ENCODE data around the gene FGF11. TPM values are rescaled to one million over a fixed set of nuclear protein-coding genes. Genes with fewer than 3 reads are reported as not detected.

FGF11 gene
- total RNA-seq, 1 donor: 3.9 TPM

- peak; percentile 15 for TF ChIP-seq CTCF (IDR thresholded peaks at IDR 0.05; ENCODE audit: insufficient read depth, low read depth, low read length)
- peak overlapping the region; percentile 62 for H3K4me3 ChIP-seq (ENCODE audit: low read depth, low read length)
- no peak for DNase-seq (ENCODE audit: low read depth)
These were observed 45.6 kb downstream of the FGF11 start for GRCh38 chr17:7484919-7485377.

- H3K4me3 ChIP-seq (ENCODE audit: low read depth, low read length): peak overlapping the region; percentile 62
- DNase-seq (ENCODE audit: low read depth): peak; percentile 66
- TF ChIP-seq CTCF (IDR thresholded peaks at IDR 0.05; ENCODE audit: insufficient read depth, low read depth, low read length): no peak
These were observed 46.9 kb downstream of the FGF11 start for GRCh38 chr17:7486181-7486580.

- H3K4me3 ChIP-seq (ENCODE audit: low read depth, low read length): no peak overlapping the region
- DNase-seq (ENCODE audit: low read depth): no peak
- no peak for TF ChIP-seq CTCF (IDR thresholded peaks at IDR 0.05; ENCODE audit: insufficient read depth, low read depth, low read length)
These were observed 50.8 kb downstream of the FGF11 start for GRCh38 chr17:7490144-7490543.

GRCh38 chr17:7491583-7491982 lies 52.3 kb downstream of the FGF11 start:
- no peak for TF ChIP-seq CTCF (IDR thresholded peaks at IDR 0.05; ENCODE audit: insufficient read depth, low read depth, low read length)
- DNase-seq (ENCODE audit: low read depth): no peak
- H3K4me3 ChIP-seq (ENCODE audit: low read depth, low read length): no peak overlapping the region

GRCh38 chr17:7493941-7494340 lies 54.6 kb downstream of the FGF11 start:
- TF ChIP-seq CTCF (IDR thresholded peaks at IDR 0.05; ENCODE audit: insufficient read depth, low read depth, low read length): no peak
- H3K4me3 ChIP-seq (ENCODE audit: low read depth, low read length): no peak overlapping the region
- no peak for DNase-seq (ENCODE audit: low read depth)

Other genes with a start within 250 kb of the FGF11 start
- 10.6 and 14.2 TPM in 2 replicates for gene DLG4, start 219.7 kb upstream of the FGF11 start, total RNA-seq
- 171 and 255 TPM in 2 replicates for gene ACADVL, start 219.6 kb upstream of the FGF11 start, total RNA-seq
- 102 and 105 TPM in 2 replicates for gene DVL2, start 205.0 kb upstream of the FGF11 start, total RNA-seq
- 51.8 and 54.1 TPM in 2 replicates for gene PHF23, start 200.1 kb upstream of the FGF11 start, total RNA-seq
- gene GABARAP, start 197.1 kb upstream of the FGF11 start, total RNA-seq: 225 and 265 TPM in 2 replicates
- 24.5 and 34.1 TPM in 2 replicates for gene CTDNEP1, start 187.8 kb upstream of the FGF11 start, total RNA-seq
- gene ELP5, start 187.3 kb upstream of the FGF11 start, total RNA-seq: 29.6 and 36.3 TPM in 2 replicates
- gene CLDN7, start 177.0 kb upstream of the FGF11 start, total RNA-seq: 2.9 and 5.2 TPM in 2 replicates
- gene SLC2A4, start 157.8 kb upstream of the FGF11 start, total RNA-seq: under 0.01 TPM in 1 of 2 replicates, not detected in the other
- gene YBX2, start 144.9 kb upstream of the FGF11 start, total RNA-seq: not detected in 2 replicates
- gene EIF5A, start 131.9 kb upstream of the FGF11 start, total RNA-seq: 607 and 641 TPM in 2 replicates
- gene GPS2, start 124.2 kb upstream of the FGF11 start, total RNA-seq: 34.1 and 45.3 TPM in 2 replicates
- 15.1 and 19.4 TPM in 2 replicates for gene NEURL4, start 110.2 kb upstream of the FGF11 start, total RNA-seq
- gene ACAP1, start 103.0 kb upstream of the FGF11 start, total RNA-seq: 1.9 and 3.9 TPM in 2 replicates
- gene KCTD11, start 87.3 kb upstream of the FGF11 start, total RNA-seq: 7.4 and 8.6 TPM in 2 replicates
- not detected in 2 replicates for gene TMEM95, start 84.4 kb upstream of the FGF11 start, total RNA-seq
- under 0.01 and 2.2 TPM in 2 replicates for gene TNK1, start 58.4 kb upstream of the FGF11 start, total RNA-seq
- gene PLSCR3, start 45.0 kb upstream of the FGF11 start, total RNA-seq: 16.8 and 28.3 TPM in 2 replicates
- 147 and 162 TPM in 2 replicates for gene TMEM256, start 35.4 kb upstream of the FGF11 start, total RNA-seq
- gene NLGN2, start 31.7 kb upstream of the FGF11 start, total RNA-seq: 8.1 and 9.5 TPM in 2 replicates
- gene SPEM1, start 19.2 kb upstream of the FGF11 start, total RNA-seq: not detected in 2 replicates
- gene SPEM2, start 13.9 kb upstream of the FGF11 start, total RNA-seq: not detected in 2 replicates
- gene SPEM3, start 10.7 kb upstream of the FGF11 start, total RNA-seq: not detected in 2 replicates
- 2.6 and 3.0 TPM in 2 replicates for gene TMEM102, start 4.1 kb upstream of the FGF11 start, total RNA-seq
- gene CHRNB1, start 5.5 kb downstream of the FGF11 start, total RNA-seq: 6.1 and 6.9 TPM in 2 replicates
- gene ZBTB4, start 40.1 kb downstream of the FGF11 start, total RNA-seq: 30.0 and 37.1 TPM in 2 replicates
- gene SLC35G6, start 41.9 kb downstream of the FGF11 start, total RNA-seq: not detected in 2 replicates
- 118 and 127 TPM in 2 replicates for gene POLR2A, start 44.9 kb downstream of the FGF11 start, total RNA-seq
- 11.7 and 14.5 TPM in 2 replicates for gene TNFSF12, start 109.5 kb downstream of the FGF11 start, total RNA-seq
- 0.43 and 0.64 TPM in 2 replicates for gene TNFSF13, start 119.2 kb downstream of the FGF11 start, total RNA-seq
- gene SENP3, start 122.4 kb downstream of the FGF11 start, total RNA-seq: 69.9 and 75.1 TPM in 2 replicates
- 9.1 and 9.7 TPM in 2 replicates for gene CD68, start 140.1 kb downstream of the FGF11 start, total RNA-seq
- gene MPDU1, start 144.3 kb downstream of the FGF11 start, total RNA-seq: 70.5 and 101 TPM in 2 replicates
- gene SOX15, start 150.6 kb downstream of the FGF11 start, total RNA-seq: under 0.01 and 0.64 TPM in 2 replicates
- gene FXR2, start 175.4 kb downstream of the FGF11 start, total RNA-seq: 37.4 and 39.7 TPM in 2 replicates
- 23.3 and 37.0 TPM in 2 replicates for gene SAT2, start 188.3 kb downstream of the FGF11 start, total RNA-seq
- gene SHBG, start 190.6 kb downstream of the FGF11 start, total RNA-seq: 0.64 and 0.86 TPM in 2 replicates
- not detected in 2 replicates for gene ATP1B2, start 211.4 kb downstream of the FGF11 start, total RNA-seq
- gene TP53, start 248.0 kb downstream of the FGF11 start, total RNA-seq: 50.6 and 79.5 TPM in 2 replicates
- gene WRAP53, start 249.0 kb downstream of the FGF11 start, total RNA-seq: 5.2 and 6.0 TPM in 2 replicates